Inflammatory macrophage (primary cell): ENCODE results near the gene POLD4.
A peak's percentile ranks its signal among the peaks of the same experiment; 100 is the strongest.
"Not testable (repeated sequence)": the region's sequence is repeated elsewhere in the genome, so short reads cannot be mapped to it uniquely, and the experiment has no call there.

Experiments
- DNase-seq, 2 donors: peaks; one replicate each; pipeline ENCODE4 v3.0.0-alpha.2; 2020 to 2022
- total RNA-seq, 18 experiments: gene quantifications; one replicate each; lab custom pipeline; 2026; ENCODE audit warnings: mixed read lengths in 6 of 18, inconsistent platforms in 2 of 18; lab: John Stamatoyannopoulos, UW

The POLD4 gene
- total RNA-seq = 3.2 to 11.4 (median 8.3) reads per million in 18 experiments

DNA sequence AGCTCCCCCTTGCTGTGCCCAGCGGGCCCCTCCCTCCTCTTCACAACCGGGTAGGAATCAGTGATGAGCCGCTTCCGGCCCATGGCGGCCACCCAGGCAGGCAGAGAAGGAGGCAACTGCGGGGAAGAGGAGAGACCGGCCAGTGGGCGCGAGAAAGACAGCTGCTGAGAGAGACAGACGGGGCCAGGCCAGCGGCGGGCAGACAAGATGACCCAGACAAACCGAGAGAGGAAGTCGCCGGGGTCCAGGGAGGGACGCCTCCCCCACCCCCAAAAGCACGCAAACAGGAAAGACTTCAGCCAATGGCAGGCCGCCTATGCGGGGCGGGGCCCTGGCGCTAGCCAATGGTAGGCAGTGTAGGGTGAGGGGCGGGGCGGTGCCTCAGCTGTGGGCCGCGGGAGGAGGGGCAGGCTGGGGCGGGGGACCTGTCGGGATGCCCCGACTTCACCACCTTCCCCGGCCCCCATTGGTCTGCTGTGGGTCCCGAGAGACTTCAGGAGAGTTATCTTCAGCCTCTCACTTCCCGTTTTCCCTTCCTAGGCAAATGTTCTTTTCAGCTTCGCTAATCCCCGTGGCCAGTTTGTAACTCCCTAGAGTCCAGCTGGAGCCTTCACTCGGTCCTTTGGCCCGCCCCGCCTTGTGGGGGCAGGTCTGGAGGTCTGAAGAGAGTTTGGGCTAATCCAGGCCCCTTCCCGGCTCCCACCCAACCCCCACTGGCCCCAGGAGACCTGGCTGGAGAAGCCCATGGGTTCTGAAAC, at the start of gene POLD4:
POLD4 (minus strand) TSS at position 230 of the 758 bp plus-strand sequence; CDS start at position 83, 147 bp downstream.
- DNase-seq = peak; percentile 98

DNA sequence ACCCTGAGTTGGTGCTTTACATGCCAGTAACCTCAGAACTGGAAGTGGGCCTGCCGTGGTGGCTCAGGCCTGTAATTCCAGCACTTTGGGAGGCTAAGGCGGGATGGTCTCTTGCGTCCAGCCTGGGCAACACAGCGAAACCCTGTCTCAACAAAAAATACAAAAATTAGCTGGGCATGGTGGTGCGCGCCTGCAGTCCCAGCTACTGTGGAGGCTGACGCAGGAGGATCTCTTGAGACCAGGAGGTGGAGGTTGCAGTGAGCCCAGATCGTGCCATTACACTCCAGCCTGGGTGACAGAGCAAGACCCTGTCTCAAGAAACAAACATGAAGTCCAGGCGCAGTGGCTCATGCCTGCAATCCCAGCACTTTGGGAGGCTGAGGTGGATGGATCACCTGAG, 49.7 kb upstream of the POLD4 start:
- not testable (repeated sequence) for DNase-seq

DNA sequence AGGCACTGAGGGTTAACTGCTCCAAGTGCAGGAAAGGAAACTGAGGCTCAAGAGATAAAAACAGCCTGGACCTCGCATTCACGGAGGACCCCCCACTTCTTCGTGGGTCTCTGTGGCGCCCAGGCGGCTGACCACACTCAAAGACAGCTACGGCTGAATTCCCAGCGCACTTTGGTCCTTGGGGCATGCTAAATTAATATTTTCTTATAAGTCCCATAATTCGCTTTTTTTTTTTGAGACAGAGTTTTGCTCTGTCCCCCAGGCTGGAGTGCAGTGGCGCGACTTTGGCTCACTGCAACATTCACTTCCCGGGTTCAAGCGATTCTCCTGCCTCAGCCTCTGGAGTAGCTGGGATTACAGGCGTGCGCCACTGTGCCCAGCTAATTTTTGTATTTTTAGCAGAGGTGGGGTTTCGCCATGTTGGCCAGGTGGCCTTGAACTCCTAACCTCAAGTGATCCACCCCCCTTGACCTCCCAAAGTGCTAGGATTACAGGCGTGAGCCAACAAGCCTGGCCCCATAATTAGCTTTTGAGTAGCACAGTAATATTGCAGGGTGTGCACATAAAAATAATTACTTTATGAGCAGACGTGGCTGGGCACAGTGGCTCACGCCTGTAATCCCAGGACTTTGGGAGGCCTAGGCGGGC, 49.0 kb upstream of the POLD4 start:
- DNase-seq = not testable (repeated sequence)

DNA sequence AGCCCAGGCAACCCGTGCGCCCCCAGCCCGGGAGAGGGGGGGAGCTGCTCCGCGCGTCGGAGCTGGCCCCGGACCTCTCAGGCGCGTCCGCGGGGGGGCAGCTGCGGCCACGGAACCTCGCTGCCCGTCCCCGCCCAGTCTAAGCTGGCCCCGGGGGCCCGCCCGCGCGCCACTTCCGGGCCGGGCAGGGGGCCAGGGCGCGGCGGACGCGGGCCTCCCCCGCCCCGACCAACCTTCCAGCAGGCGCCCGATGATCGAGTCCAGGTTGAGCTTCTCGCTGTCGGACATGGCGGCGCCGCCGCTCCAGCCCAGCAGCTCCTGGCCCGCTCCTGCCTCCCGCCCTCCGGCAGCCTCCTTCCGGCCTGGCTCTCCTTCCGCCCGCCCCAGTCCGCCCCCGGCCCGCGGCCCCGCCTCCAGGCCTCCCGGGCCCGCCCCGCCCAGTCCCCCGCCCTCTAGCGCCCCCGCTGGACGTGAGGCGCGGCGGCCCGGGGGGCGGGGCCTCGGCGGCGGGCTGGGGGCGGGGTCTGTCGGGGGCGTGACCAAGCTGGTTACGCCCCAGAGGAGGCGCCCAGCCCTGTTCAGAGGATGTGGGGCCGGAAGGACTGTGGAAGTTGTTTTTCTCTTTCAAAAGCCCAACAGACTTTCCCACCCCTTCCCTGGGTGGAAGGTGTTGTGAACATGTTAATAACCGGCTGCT, 48.3 kb upstream of the POLD4 start, which contains the start of gene PPP1CA:
PPP1CA (minus strand) TSS at position 364 of the 697 bp plus-strand sequence; CDS start at position 288, 76 bp downstream.
- DNase-seq = peak; percentile 87 to 91

DNA sequence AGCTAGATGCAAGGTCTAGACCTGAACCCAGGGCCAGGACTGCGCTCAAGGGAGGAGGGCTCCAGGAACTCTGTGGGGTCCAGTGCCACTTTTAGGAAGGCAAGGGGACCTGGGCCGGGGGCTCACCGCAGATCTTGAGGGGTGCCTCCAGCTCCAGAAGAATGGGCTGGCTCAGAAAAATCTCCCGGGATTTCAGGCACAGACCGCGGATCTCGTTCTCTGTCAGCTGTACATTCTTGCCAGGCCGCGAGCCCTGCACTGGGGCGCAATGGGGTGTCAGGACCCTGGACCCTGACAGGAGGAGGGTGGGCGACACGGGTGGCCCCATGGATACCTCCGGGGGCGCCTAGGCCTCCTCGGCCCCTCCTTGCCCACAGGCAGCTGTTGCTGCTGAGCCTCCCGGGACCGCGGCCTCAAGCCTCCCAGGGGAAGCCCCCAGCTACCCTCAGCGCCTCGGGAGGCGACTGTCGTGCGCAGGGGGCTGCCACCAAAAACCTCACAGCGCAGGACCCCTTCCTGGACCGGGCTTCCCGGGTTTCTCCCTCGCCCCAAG, 47.7 kb upstream of the POLD4 start:
- no peak for DNase-seq

DNA sequence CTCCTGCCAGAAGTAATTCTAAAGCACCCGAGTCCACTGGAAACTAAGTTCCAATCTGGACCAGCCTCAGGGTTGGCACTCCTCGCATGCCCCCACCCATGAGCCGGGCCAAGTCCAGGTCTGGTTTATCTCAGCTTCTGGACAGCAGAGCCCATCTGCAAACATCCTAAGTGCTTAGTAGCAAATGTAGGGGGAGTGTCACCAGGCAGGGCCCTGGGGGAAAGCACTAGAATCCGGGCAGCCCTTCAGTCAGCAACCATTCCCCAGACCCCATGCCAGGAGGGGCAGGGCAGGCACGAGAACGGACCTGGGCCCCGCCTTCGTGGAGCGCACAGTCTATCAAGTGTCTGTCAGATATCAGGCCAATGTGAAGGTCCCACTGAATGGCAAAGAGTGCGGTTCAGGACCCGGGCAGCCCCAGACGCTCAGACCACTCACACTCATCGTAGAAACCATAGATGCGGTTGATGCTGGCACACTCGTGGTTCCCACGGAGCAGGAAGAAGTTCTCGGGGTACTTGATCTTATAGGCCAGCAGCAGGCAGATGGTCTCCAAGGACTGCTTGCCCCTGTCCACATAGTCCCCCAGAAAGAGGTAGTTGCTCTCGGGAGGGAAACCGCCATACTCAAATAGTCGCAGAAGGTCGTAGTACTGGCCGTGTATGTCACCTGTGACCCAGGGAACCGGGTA, 47.0 kb upstream of the POLD4 start:
- DNase-seq = peak in 1 of 2 donors; percentile 21

DNA sequence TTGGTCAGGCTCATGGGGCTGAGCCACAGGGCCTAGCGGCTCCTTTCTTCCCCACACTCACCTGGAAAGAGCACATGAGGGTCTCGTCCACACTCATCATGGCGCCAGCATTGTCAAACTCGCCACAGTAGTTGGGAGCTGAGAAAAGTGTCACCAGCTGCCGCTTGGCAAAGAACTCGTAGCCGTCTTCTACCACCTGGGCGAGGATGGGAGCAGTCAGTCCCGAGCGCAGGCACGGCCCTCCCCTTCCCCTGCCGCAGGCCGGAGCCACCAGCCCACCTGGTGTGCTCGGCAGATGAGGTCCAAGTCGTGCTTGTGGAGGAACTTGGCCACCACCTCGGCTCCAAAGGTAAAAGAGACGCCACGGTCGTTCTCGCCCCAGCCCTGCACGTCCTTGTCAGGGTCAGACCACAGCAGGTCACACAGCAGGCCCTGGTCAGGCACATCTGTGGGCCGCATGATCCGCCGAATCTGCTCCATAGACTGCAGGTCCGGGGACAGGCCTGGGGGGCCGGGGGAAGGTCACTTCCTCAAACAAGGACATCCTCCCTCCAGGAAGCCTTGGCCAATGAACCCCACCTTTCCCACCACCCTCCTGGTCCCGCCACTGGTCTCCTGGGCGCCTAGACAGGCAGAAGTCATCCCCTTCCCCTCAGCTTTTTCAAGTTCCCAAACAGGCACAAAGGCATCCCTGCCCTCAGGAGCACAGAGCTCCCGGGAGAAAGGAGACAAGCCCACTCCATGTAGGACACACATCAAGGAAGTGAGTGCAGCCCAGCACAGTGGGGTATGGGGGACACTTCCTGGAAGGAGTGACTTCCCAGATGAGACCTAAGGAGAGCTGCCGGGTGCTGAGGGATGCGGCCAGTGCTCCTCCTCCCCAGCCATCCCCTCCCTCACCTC, 45.6 kb upstream of the POLD4 start:
- DNase-seq = no peak

DNA sequence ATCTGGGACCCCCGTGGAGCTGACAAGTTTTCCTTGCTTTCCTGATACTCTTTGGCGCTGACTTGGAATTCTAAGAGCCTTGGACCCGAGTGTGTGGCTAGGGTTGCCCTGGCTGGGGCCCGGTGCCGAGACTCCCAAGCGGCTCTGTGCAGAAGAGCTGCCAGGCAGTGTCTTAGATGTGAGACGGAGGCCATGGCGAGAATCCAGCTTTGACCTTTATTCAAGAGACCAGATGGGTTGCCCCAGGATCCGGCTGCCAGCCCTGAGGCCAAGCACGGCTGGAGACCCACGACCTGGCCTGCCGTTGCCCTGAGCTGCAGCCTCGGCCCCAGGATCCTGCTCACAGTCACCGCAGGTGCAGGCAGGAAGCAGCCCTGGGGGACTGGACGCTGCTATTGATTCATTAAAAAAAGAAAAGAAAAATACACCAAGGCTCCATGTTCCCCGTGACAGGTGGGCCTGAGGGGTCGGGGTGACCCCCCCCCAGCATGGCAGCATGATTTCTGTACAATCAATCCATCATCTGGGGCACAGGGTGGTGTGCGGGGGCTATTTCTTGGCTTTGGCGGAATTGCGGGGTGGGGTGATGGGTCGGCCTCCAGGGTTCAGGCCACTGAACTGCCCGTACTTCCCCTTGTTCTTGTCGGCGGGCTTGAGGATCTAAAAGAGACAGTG, 44.8 kb upstream of the POLD4 start:
- DNase-seq = no peak

DNA sequence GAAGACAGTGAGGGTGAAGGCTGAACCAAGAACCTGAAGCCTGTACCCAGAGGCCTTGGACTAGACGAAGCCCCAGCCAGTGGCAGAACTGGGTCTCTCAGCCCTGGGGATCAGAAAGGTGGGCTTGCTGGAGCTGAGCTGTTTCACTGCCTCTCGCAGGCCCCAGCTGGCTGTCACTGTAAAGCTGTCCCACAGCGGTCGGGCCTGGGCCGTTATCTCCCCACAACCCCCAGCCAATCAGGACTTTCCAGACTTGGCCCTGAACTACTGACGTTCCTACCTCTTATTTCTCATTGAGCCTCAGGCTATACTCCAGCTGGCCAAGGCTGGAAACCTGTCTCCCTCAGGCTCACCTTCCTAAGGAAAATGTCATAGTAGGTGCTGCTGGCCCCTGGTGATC, 44.2 kb upstream of the POLD4 start:
- no peak for DNase-seq

DNA sequence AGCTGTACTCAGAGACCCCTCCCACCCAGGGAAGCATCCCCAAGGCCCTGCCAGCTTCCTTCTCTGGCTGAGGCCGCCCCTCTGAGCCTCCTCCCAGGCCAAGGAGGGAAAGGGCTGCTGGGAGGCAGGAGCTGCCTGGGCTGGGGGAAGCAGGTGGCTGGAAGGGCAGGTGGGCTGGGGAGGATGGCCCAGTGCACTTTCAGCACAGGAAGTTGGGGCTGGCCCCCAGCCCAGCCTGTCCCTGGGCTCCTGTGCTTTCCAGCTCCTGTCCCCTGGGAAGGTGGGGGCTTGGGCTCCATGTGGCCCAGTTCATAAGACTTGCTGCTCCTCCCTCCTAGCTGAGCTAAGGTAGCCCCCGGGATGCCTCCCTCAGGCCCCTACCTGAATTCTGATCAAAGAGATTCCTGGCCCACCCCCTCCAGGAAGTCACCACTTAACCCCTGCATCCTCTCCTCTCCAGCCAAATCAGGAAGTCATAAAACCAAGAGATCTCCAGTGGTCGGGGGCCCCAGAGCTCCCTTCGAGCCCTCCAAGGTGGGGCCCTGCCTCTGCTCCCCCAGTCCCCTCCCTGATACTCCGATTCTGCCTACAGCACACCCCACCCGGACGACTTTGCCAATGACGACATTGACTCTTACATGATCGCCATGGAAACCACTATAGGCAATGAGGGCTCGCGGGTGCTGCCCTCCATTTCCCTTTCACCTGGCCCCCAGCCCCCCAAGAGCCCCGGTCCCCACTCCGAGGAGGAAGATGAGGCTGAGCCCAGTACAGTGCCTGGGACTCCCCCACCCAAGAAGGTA, 43.4 kb upstream of the POLD4 start:
- no peak for DNase-seq

DNA sequence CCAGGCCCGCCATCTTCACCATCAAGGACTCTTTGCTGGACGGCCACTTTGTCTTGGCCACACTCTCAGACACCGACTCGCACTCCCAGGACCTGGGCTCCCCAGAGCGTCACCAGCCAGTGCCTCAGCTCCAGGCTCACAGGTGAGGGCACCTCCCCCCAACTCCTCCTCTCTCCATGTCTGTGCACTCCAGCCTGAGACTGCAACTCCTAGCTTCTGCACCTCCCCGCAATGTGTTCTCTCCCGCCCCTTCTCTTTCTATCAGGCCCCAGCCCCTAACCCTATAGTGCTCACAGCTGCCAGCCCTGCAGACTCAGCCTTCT, 42.9 kb upstream of the POLD4 start:
- no peak for DNase-seq

DNA sequence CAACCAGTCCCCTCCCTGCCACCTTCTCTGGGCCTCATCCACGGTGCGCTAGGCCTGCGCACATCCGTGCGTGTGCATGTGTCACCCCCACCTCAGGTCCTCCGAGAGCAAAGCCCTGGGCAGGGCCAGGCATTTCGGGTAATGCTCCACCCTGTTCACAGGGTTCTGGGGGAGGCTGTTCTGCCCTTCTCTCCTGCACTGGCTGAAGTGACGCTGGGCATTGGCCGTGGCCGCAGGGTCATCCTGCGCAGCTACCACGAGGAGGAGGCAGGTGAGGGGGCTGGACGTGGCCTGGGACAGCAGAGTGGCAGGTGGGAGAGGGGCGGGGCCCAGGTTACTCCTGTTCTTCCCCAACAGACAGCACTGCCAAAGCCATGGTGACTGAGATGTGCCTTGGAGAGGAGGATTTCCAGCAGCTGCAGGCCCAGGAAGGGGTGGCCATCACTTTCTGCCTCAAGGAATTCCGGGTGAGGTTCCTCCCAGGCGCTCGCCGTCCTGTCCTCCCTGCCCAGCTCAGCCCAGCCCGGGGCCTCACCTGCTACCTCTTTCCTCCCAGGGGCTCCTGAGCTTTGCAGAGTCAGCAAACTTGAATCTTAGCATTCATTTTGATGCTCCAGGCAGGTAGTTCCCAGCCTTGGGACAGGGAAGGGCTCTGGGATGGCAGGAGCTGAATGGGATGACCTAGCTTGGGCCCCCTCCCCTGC, 42.4 kb upstream of the POLD4 start:
- no peak for DNase-seq

DNA sequence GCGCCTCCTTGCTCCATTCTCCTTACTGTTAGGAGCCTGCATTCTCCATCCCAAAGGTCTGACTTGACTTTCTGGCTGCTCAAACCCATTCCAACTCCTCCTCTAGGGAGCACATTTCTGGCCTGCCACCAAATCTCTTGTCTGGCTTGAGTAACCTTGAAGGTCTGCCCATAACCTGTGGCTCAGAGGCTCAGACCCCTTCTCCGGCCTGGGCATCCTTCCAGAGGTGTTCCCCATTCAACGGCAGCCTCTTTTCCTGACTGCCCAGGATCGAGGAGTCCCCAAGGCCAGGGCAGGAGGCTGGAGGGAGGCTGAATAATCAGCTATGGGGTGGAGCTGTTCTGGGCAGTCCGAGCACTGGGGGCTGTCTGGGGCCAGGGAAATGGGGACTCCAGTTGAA, 40.6 kb upstream of the POLD4 start:
- no peak for DNase-seq

DNA sequence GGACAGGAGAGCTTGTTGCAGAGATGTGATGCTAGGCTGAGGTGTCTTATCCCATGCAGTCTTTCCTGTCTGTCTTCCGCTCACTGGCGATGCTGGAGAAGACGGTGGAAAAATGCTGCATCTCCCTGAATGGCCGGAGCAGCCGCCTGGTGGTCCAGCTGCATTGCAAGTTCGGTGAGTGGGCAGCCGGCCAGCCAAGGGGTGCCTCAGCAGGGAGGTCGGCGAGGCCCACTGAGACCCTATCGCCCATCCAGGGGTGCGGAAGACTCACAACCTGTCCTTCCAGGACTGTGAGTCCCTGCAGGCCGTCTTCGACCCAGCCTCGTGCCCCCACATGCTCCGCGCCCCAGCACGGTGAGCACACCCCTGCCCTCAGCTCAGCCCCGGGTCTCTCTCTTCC, 40.1 kb upstream of the POLD4 start:
- DNase-seq = no peak

DNA sequence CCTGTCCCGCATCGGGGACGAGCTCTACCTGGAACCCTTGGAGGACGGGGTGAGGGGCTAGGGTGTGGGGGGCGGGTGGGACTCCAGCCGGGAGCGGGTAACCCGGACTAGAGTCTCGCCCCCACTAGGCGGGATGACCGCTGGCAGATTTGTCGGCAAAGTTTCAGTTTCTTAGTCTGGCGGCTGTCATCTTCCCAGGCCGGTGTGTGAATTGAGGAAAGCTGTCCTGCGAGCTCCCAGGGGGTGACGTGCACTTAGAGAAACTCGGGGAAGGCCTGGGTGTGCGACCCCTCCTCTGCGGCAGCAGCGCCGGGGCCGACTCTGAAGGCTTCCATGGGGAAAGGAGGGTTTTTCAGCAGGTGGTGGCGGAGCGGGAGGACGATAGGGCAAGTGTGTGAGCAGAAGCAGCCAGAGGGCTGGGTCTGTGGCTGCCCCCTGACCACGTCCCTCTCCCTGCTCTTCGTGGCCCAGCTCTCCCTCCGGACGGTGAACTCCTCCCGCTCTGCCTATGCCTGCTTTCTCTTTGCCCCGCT, 38.9 kb upstream of the POLD4 start:
- no peak for DNase-seq

DNA sequence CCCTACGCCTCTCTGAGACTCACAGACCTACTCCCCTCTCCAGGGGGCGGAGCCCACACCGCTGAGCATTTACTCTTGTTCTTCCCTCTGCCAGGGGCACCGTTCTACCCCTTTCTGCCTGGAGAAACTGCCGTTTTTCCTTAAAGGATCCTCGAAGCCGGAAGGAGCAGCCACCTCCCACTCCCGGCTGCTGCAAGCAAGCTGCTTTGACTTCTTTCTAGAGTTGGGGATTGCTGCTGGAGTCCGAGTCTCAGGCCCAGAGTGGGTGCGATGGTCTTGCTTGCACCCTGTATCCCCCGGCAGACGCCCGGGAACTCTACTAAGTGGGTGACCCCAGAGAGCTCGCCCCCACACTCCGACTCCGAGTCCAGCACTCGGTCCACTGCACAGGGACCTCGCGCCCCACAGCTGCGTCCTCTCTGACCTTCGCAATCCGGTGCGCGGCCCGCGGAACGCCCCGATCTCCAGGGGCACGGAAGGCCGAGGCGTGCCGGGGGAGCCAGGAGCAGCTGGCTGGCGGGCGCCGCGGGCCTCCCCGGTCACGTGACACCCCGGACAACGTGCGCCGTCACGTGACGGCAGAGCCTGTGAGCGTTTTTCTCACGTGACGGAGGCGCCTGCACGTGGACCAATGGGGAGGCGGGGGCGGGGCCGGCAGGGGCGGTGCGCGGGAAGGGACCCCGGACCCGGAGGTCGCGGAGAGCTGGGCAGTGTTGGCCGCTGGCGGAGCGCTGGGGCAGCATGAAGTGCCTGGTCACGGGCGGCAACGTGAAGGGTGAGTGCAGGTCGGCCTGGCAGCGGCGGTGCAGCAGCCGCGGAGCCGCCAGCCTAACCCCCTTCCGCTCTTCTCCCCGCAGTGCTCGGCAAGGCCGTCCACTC, 38.2 kb upstream of the POLD4 start, which contains the start of gene RAD9A:
RAD9A (plus strand) TSS at position 683 of the 879 bp plus-strand sequence; CDS start at position 742, 59 bp downstream.
- DNase-seq = peak; percentile 92 to 95

DNA sequence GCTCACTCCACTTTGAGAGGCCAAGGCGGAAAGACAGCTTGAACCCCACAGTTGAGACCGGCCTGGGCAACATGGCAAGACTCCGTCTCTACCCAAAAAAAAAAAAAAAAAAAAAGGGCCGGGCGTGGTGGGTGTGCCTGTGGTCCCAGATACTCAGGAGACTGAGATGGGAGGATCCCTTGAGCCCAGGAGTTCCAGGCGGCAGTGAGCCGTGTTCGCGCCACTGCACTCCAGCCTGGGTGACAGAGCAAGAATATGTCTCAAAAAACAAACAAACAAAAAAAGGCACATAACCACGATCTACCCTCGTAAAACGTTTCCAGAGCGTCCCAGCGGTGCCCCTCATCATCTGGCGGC, 37.6 kb upstream of the POLD4 start:
- no peak for DNase-seq

DNA sequence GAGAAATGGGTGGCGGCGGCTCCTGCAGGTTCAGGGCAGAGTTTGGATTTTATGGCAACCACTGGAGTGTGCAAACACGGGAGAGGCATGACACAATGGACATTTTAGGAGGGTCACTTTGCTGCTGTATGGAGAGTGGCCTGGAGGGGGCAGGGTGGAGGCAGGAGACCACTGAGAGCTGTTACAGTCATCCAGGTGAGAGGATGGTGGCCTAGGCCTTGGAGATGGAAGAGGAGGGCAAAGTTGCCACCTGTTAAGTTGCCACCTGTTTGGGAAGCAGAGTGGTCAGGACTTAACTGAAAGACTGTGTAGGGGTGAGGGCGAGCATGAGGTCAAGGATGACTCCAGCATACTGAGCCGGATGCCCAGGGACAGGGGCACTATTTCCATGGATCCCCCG, 36.1 kb upstream of the POLD4 start:
- no peak for DNase-seq
